Ovary (tissue), 3 donors: ENCODE data around the gene LEPR.

Source experiments
- EP300 ChIP-seq: sonication (generic); formaldehyde crosslinking; IDR thresholded peaks from one replicate; pipeline ENCODE4 v1.6.1; 2017; ENCODE audit warnings: antibody characterized with exemption
- POLR2A ChIP-seq: fragments of 450-650 bp; IDR thresholded peaks from one replicate; pipeline ENCODE4 v1.6.1; 2017; ENCODE audit warnings: antibody characterized with exemption, mild to moderate bottlenecking, moderate library complexity
- TF ChIP-seq, protein P1 (sequence below), 3 donors: fragments of 450-650 bp in 2 of 3; fragments of 200-600 bp in 1 of 3; IDR thresholded peaks; one replicate each; pipeline versions ENCODE4 v1.5.1 to v1.8.0; 2016 to 2022; ENCODE audit warnings: antibody characterized with exemption in 3 of 3, mild to moderate bottlenecking in 1 of 3
- donor health status: DM: no; HTN: no; CAD: no.

DNA sequence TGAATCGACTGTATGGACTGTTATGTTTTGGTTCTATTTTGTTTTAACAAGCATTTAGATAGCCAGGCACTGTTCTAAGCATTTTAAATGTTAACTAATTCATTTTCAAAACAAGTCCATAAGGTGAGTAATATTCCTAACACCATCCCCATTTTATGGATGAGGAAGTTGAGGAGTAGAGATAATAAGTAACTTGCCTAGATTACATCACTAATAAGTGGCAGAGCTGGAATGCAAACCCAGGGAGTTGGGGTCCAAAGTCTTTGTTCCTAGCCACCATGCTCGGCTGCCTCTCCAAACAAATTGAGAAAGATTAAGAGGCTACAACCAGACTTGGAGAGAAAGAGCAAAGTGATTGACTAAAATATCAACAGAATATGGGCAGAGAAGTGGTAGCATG lies 12.6 kb upstream of the LEPR start:
- TF ChIP-seq, protein P1, sequence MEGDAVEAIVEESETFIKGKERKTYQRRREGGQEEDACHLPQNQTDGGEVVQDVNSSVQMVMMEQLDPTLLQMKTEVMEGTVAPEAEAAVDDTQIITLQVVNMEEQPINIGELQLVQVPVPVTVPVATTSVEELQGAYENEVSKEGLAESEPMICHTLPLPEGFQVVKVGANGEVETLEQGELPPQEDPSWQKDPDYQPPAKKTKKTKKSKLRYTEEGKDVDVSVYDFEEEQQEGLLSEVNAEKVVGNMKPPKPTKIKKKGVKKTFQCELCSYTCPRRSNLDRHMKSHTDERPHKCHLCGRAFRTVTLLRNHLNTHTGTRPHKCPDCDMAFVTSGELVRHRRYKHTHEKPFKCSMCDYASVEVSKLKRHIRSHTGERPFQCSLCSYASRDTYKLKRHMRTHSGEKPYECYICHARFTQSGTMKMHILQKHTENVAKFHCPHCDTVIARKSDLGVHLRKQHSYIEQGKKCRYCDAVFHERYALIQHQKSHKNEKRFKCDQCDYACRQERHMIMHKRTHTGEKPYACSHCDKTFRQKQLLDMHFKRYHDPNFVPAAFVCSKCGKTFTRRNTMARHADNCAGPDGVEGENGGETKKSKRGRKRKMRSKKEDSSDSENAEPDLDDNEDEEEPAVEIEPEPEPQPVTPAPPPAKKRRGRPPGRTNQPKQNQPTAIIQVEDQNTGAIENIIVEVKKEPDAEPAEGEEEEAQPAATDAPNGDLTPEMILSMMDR (IDR thresholded peaks at IDR 0.05) = no peak
- TF ChIP-seq POLR2A (no peak), EP300 (no peak)
